H9 (cell line): Measurements from ENCODE around the gene CD58. TPM values are rescaled to one million over a fixed set of nuclear protein-coding genes. Genes with fewer than 3 reads are reported as not detected.

Experiments
- DNase-seq: peaks from one replicate; pipeline ENCODE4 v3.0.0-alpha.2; 2017
- H2AFZ ChIP-seq: one replicate; pipeline ENCODE4 v1.6.1; 2013; ENCODE audit warnings: mild to moderate bottlenecking, low read length, control low read depth, moderate library complexity
- H2AK5ac ChIP-seq: 2 replicates; pipeline ENCODE4 v1.6.1; 2013; ENCODE audit warnings: low read length, control low read depth, mixed read lengths; ENCODE audit not compliant: insufficient read length
- H2BK120ac ChIP-seq: one replicate; pipeline ENCODE4 v1.6.1; 2013; ENCODE audit warnings: low read depth, mild to moderate bottlenecking, low read length, control low read depth, inconsistent platforms; ENCODE audit not compliant: poor library complexity, severe bottlenecking
- H2BK12ac ChIP-seq: 2 replicates; pipeline ENCODE4 v1.6.1; 2013; ENCODE audit warnings: low read length, control low read depth, mixed read lengths, low read depth; ENCODE audit not compliant: insufficient read length
- H2BK15ac ChIP-seq: 2 replicates; pipeline ENCODE4 v1.6.1; 2013; ENCODE audit warnings: low read depth, low read length, control low read depth
- H2BK20ac ChIP-seq: one replicate; pipeline ENCODE4 v1.6.1; 2013; ENCODE audit warnings: low read depth, mild to moderate bottlenecking, low read length, control low read depth, inconsistent platforms; ENCODE audit not compliant: poor library complexity, severe bottlenecking
- H2BK5ac ChIP-seq: 2 replicates; pipeline ENCODE4 v1.6.1; 2013; ENCODE audit warnings: low read length, control low read depth, mixed read lengths; ENCODE audit not compliant: insufficient read length
- H3K14ac ChIP-seq: 2 replicates; pipeline ENCODE4 v1.6.1; 2013; ENCODE audit warnings: low read length, control low read depth; ENCODE audit not compliant: insufficient read depth
- H3K18ac ChIP-seq: 2 replicates; pipeline ENCODE4 v1.6.1; 2013; ENCODE audit warnings: low read depth, mild to moderate bottlenecking, mixed read lengths, low read length, control low read depth; ENCODE audit not compliant: insufficient read length
- H3K23ac ChIP-seq: 2 replicates; pipeline ENCODE4 v1.6.1; 2013; ENCODE audit warnings: low read length, control low read depth, mixed read lengths, low read depth; ENCODE audit not compliant: insufficient read length
- H3K23me2 ChIP-seq: 2 replicates; pipeline ENCODE4 v1.6.1; 2013; ENCODE audit warnings: low read depth, mild to moderate bottlenecking, mixed read lengths, low read length, control low read depth; ENCODE audit not compliant: insufficient read length, poor library complexity, severe bottlenecking
- H3K27ac ChIP-seq: 2 replicates; pipeline ENCODE4 v1.5.1; 2013; ENCODE audit warnings: low read length, control low read depth, mixed read lengths, low read depth; ENCODE audit not compliant: insufficient read length
- H3K27me3 ChIP-seq: 2 replicates; pipeline ENCODE4 v1.6.1; 2013; ENCODE audit warnings: low read length, control low read depth, inconsistent platforms; ENCODE audit not compliant: insufficient read depth
- H3K4ac ChIP-seq: 2 replicates; pipeline ENCODE4 v1.6.1; 2013; ENCODE audit warnings: low read depth, mild to moderate bottlenecking, control low read depth, inconsistent platforms, low read length, moderate library complexity
- H3K4me1 ChIP-seq: 2 replicates; pipeline ENCODE4 v1.6.1; 2013; ENCODE audit warnings: low read length, control low read depth, inconsistent platforms; ENCODE audit not compliant: insufficient read depth
- H3K4me2 ChIP-seq: 2 replicates; pipeline ENCODE4 v1.6.1; 2013; ENCODE audit warnings: low read length, control low read depth, mixed read lengths; ENCODE audit not compliant: insufficient read length, insufficient read depth
- H3K56ac ChIP-seq: 2 replicates; pipeline ENCODE4 v1.6.1; 2013; ENCODE audit warnings: low read depth, mild to moderate bottlenecking, mixed read lengths, low read length, control low read depth; ENCODE audit not compliant: insufficient read length
- H3K79me1 ChIP-seq: 2 replicates; pipeline ENCODE4 v1.6.1; 2013; ENCODE audit warnings: low read depth, mild to moderate bottlenecking, moderate library complexity, low read length, control low read depth, inconsistent platforms; ENCODE audit not compliant: insufficient read depth, poor library complexity, severe bottlenecking
- H3K79me2 ChIP-seq: 2 replicates; pipeline ENCODE4 v1.6.1; 2013; ENCODE audit warnings: low read length, control low read depth, inconsistent platforms; ENCODE audit not compliant: insufficient read depth
- H3K9ac ChIP-seq: 2 replicates; pipeline ENCODE4 v1.6.1; 2013; ENCODE audit warnings: low read length, control low read depth, mixed read lengths; ENCODE audit not compliant: insufficient read length; ENCODE audit errors: extremely low read depth
- H3K9me3 ChIP-seq: one replicate; pipeline ENCODE4 v1.6.1; 2013; ENCODE audit warnings: low read depth, low read length, inconsistent platforms; ENCODE audit not compliant: control insufficient read depth
- H3T11ph ChIP-seq: one replicate; pipeline ENCODE4 v1.6.1; 2013; ENCODE audit warnings: mild to moderate bottlenecking, low read length, control low read depth, inconsistent platforms
- H4K20me1 ChIP-seq: one replicate; pipeline ENCODE4 v1.6.1; 2013; ENCODE audit not compliant: control insufficient read depth, insufficient read length, insufficient read depth
- H4K5ac ChIP-seq: 2 replicates; pipeline ENCODE4 v1.6.1; 2013; ENCODE audit warnings: low read depth, mild to moderate bottlenecking, mixed read lengths, low read length, control low read depth; ENCODE audit not compliant: insufficient read length
- H4K8ac ChIP-seq: replicated peaks from 2 replicates; pipeline ENCODE4 v1.6.1; 2013; ENCODE audit warnings: low read length, control low read depth, mixed read lengths, low read depth; ENCODE audit not compliant: insufficient read length
- H4K91ac ChIP-seq: 2 replicates; pipeline ENCODE4 v1.6.1; 2013; ENCODE audit warnings: low read depth, mild to moderate bottlenecking, moderate library complexity, mixed read lengths, low read length, control low read depth; ENCODE audit not compliant: insufficient read length
- H3K27ac Mint-ChIP-seq, 3 experiments: 2 replicates in 2 of 3; 3 replicates in 1 of 3; pipeline ENCODE4 v1.8.0; 2020 to 2021; ENCODE audit warnings: mixed read lengths in 3 of 3, mild to moderate bottlenecking in 1 of 3, moderate library complexity in 1 of 3
- H3K27me3 Mint-ChIP-seq: 2 replicates; pipeline ENCODE4 v1.8.0; 2021; ENCODE audit warnings: low read depth, mild to moderate bottlenecking, moderate library complexity, mixed read lengths
- H3K36me3 Mint-ChIP-seq, 3 experiments: 2 replicates in 2 of 3; 3 replicates in 1 of 3; pipeline ENCODE4 v1.8.0; 2020 to 2021; ENCODE audit warnings: low read depth in 3 of 3, mixed read lengths in 3 of 3; ENCODE audit not compliant: insufficient read depth in 1 of 3
- H3K4me1 Mint-ChIP-seq, 2 experiments: 2 replicates each; pipeline ENCODE4 v1.8.0; 2020; ENCODE audit warnings: mixed read lengths in 2 of 2
- H3K4me3 Mint-ChIP-seq, 2 experiments: 2 replicates in 1 of 2; 3 replicates in 1 of 2; pipeline ENCODE4 v1.8.0; 2020 to 2021; ENCODE audit warnings: mild to moderate bottlenecking in 2 of 2, mixed read lengths in 2 of 2, moderate library complexity in 1 of 2
- H3K9me3 Mint-ChIP-seq, 2 experiments: 2 replicates in 1 of 2; 3 replicates in 1 of 2; pipeline ENCODE4 v1.8.0; 2020; ENCODE audit warnings: mild to moderate bottlenecking in 2 of 2, mixed read lengths in 2 of 2, moderate library complexity in 1 of 2
- WGBS: extraction: QIAGEN DNeasy Blood & Tissue Kit; methylation state at CpG from one replicate; pipeline ENCODE4 v1.1.7; 2013; ENCODE audit warnings: missing lambda C conversion rate, low lambda C conversion rate, mixed read lengths; ENCODE audit not compliant: insufficient read length; ENCODE audit errors: extremely low coverage; 5-methylcytosine and 5-hydroxymethylcytosine counted together
- total RNA-seq: library from RNA; stranded (reverse); gene quantifications from 2 replicates; pipeline ENCODE4 v1.2.1, GENCODE V29; 2021
- TF ChIP-seq, protein P1 (sequence below): fragments of 200-600 bp; sonication (generic); conservative IDR thresholded peaks from 3 replicates; pipeline ENCODE4 v1.8.0; 2021; ENCODE audit warnings: antibody characterized with exemption, mild to moderate bottlenecking

The CD58 gene
- total RNA-seq, 1 experiment from 2014 or later: 4.3 TPM

DNA sequence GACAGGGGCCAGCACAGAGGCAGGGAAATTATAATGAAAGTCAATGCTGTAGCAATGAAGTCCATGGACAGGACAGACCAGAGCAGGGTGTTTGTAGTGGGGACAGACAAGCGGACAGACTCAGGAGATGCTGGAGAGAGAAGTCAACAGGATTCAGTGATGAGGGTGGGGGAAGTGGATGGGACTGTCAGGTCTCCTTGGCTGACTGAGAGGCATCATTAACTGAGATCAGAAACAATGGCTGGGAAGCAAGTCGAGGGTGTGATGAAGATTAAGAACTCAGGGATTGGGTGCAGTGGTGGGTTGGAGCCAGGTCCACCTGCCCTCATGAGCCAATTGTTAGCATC, 25.5 kb downstream of the CD58 start:
- no peak overlapping the region for H2BK5ac ChIP-seq
- no peak overlapping the region for H2AFZ ChIP-seq
- no peak overlapping the region for H2BK120ac ChIP-seq
- Mint-ChIP-seq H3K27ac (peak overlapping the region in 1 of 3 experiments; percentile 11; a peak in 1 of 7 replicates), H3K4me3 (no peak overlapping the region), H3K9me3 (no peaks in the 10 kb centered on the region), H3K36me3 (peaks cover 0 to 3% (median 2%) of the 10 kb centered on the region in 3 experiments; a peak in 4 of 7 replicates), H3K27me3 (no peaks in the 10 kb centered on the region), H3K4me1 (no peaks in the 10 kb centered on the region)
- H3K23ac ChIP-seq: no peak overlapping the region
- H3K18ac ChIP-seq: no peak overlapping the region
- no peak for DNase-seq
- H2BK15ac ChIP-seq: no peak overlapping the region
- H3K27me3 ChIP-seq: no peaks in the 10 kb centered on the region
- no peak overlapping the region for H4K8ac ChIP-seq
- no peaks in the 10 kb centered on the region for H3K79me1 ChIP-seq
- no peak overlapping the region for H2BK12ac ChIP-seq
- H3K4me2 ChIP-seq: no peak overlapping the region
- no peak overlapping the region for H2BK20ac ChIP-seq
- H4K91ac ChIP-seq: no peak overlapping the region
- no peaks in the 10 kb centered on the region for H3K9me3 ChIP-seq
- H4K20me1 ChIP-seq: no peaks in the 10 kb centered on the region
- H3K4me1 ChIP-seq: no peaks in the 10 kb centered on the region
- no peak overlapping the region for H3K27ac ChIP-seq
- H3K9ac ChIP-seq: no peak overlapping the region
- no peak overlapping the region for H3K56ac ChIP-seq
- H3K23me2 ChIP-seq: no peaks in the 10 kb centered on the region
- no peaks in the 10 kb centered on the region for H3K79me2 ChIP-seq
- WGBS: no CpG with 5 or more reads among the region's 2 CpGs
- H3K14ac ChIP-seq: no peak overlapping the region
- no peak overlapping the region for H2AK5ac ChIP-seq
- no peak overlapping the region for H4K5ac ChIP-seq
- H3K4ac ChIP-seq: no peak overlapping the region
- TF ChIP-seq, protein P1, sequence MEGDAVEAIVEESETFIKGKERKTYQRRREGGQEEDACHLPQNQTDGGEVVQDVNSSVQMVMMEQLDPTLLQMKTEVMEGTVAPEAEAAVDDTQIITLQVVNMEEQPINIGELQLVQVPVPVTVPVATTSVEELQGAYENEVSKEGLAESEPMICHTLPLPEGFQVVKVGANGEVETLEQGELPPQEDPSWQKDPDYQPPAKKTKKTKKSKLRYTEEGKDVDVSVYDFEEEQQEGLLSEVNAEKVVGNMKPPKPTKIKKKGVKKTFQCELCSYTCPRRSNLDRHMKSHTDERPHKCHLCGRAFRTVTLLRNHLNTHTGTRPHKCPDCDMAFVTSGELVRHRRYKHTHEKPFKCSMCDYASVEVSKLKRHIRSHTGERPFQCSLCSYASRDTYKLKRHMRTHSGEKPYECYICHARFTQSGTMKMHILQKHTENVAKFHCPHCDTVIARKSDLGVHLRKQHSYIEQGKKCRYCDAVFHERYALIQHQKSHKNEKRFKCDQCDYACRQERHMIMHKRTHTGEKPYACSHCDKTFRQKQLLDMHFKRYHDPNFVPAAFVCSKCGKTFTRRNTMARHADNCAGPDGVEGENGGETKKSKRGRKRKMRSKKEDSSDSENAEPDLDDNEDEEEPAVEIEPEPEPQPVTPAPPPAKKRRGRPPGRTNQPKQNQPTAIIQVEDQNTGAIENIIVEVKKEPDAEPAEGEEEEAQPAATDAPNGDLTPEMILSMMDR: no peak
- H3T11ph ChIP-seq: no peak overlapping the region
